ENCODE results near the gene CRYGN.

Gene CRYGN

DNA sequence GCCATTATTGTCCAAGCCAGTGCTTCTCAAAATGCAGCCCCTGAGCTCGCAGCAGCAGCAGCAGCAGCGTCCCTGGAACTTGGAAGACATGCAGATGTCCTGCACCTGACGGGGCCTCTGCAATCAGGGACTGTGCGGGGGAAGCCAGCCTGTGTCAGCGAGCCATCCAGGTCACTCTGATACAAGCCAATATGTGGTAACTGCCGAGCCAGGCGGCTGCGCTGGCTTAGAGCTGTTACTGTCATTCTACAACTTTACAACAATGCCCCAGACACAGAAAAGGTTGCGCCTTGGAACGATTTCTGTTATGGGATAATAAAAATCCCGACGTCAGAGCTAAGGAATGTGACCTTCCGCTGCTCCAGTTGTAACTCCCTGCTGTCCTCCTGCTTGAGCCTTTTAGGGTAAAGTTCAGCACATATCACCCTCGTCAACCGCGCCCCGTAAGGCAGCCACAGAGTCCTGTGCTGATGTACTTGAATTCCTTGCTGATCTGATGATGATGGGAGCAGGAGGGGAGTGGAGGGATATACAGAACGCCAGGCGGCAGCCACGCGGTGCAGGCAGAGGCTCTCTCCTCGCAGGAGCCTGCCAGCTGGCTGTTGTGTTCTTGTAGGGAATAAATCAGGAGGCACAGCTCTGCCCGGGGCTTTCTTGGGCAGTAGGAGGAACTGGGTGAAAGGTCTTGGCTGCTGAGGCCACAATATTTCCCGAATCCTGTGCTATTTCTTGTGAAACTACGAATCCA lies 20.0 kb upstream of the CRYGN start:
- DNase-seq: peak; percentile 76

DNA sequence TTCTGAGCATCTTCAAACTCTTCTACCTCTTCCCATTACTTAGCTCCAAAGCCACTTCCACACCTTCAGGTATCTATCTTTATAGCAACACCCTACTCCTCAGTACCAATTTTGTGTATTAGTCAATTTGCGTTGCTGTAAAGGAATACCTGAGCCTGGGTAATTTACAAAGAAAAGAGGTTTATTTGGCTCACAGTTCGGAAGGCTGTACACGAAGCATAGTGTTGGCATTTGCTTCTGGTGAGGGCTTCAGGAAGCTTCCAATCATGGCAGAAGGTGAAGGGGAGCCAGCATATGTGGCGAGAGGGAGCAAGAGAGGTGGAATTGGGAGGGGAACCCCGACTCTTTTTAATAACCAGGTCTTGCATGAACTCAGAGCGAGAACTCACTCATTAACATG lies 17.6 kb upstream of the CRYGN start:
- DNase-seq: no peak

DNA sequence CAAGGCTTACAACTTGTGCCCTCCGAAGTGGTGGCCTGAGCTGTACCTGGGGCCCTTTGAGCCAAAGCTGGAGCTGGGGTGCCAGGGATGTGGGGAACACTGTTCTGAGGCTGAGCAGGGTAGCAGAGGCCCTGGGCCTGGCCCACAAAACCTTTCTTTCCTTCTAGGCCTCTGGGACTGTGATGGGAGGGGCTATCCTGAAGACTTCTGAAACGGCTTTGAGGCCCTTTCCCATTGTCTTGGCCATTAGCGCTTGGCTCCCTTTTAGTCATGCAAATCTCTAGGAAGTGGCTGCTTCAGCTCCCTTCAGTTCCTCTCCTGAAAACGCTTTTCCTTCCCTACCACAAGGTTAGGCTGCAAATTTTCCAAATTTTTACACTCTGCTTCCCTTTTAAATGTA lies 16.8 kb upstream of the CRYGN start:
- DNase-seq: no peak

DNA sequence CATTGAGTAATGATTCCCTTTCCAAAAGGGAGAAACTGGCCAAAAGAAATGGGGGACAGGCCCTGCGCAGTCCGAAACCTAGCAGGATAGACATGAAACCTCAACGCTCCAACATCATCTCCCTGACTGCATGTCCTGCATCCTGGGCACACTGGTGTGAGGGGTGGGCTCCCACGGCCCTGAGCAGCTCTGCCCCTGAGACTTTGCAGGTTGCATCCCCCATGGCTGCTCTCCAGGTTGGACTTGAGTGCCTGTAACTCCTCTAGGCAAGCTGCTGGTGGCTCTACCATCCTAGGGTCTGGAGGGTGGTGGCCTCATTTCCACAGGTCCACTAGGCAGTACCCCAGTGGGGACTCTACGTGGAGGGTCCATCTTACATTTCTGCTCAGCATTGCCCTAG lies 16.3 kb upstream of the CRYGN start:
- DNase-seq: no peak

DNA sequence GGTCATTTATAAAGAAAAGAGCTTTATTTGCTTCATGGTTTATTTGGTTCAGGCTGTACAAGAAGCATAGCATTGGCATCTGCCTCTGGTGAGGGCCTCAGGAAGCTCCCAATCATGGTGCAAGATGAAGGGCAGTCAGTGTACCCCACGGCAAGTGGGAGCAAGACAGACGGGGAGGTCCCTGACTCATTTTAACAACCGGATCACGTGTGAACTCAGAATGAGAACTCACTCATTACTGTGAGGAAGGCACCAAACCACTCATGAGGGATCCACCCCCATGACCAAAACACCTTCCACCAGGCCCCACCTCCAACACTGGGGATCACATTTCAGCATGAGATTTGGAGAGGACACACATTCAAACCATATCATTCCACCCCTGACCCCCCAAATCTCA lies 15.7 kb upstream of the CRYGN start:
- DNase-seq: no peak

DNA sequence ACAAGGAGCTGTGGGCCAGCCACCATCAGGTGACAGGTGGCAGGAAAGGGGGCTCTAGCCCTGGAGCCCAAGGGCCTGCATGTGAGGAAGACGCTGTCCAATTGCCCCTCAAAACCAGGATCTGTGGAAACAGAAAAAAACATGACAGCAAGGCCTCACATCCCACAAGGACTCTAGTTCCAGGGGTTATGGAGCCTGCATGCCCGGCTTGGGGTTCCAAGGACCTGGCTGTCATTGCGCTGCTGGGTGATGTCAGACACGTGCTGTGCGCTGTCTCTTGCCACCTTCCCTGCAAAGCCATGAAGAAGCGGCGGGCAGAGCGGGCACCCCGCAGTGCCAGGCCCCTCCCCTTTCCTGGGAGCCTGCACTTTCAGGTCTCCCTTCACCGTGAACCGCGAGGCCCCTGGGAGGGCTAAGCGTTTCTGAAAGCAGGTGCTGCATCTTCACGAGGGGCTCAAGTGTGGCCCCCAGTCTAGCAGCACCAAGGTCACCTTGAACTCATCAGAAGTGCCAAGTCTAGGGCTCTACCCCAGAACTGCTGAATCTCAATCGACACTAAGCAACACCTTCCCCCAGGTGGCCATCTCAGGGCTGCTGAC lies 15.1 kb upstream of the CRYGN start:
- no peak for DNase-seq

DNA sequence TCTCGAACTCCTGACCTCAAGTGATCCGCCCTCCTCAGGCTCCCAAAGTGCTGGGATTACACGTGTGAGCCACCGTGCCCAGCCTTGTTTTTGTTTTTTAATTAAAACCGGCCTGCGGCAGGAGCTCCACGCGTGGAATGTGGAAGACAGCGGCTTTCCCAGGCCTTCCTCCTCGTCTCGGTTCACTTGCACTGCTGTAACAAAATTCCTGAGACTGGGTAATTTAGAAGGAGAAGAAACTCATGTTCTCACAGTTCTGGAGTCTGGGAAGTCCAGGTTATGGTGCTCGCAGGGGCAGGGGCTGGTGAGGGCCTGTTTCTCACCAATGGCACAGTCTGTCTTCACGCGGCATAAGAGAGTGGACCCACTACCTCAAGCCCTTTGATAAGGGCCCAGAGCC lies 14.4 kb upstream of the CRYGN start:
- no peak for DNase-seq

DNA sequence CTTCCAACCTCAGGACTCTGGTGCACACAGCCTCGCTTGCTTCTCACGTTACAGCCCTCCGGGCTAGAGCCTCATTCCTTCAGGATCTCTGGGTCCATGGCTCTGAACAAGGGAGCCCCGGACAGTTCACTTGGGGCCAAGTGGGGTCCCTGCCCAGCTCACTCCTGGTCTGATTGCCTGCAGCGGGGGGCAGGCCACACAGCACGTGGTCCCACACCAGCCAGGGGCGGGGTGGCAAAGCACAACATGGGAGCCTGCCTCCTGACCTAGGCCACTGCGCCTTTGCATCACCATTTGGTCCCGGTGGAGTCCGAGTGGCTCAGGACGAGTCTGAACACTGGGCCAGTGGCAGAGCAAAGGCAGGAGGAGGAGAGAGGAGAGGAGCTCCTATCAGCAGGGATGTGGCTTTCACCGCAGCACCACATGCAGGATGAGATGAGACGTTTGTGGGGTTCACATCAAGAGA lies 13.4 kb upstream of the CRYGN start:
- DNase-seq: no peak

DNA sequence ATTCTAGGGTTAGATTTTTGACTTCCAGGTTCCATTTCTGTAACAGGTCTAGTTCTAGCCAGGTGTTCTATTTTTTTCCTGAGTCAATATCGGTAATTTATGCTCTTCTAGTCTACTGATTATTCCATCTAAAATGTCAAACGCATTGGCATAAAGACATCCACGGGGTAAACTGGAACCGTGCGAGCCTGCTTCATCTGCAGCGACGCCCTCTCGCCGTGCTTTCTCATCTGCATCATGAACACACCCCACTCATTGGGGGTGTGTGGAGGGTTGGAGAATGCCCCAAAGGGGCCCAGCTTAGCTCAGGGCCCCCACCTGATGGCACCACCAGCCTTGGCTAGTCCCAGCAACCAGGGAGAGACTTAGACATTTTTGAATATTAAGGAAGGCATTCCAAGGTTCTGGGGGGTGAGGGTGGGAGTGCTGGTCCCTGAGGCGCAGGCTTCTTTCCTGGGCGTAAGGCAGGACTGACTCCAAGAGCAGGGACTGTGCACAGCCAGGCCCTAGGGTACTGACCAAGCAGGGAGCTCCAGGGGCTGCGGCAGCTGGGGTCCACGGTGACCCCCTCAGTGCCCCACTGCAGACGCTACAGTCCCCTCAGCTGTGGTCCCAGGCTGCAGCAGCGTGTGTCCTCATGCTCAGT lies 12.9 kb upstream of the CRYGN start:
- no peak for DNase-seq

DNA sequence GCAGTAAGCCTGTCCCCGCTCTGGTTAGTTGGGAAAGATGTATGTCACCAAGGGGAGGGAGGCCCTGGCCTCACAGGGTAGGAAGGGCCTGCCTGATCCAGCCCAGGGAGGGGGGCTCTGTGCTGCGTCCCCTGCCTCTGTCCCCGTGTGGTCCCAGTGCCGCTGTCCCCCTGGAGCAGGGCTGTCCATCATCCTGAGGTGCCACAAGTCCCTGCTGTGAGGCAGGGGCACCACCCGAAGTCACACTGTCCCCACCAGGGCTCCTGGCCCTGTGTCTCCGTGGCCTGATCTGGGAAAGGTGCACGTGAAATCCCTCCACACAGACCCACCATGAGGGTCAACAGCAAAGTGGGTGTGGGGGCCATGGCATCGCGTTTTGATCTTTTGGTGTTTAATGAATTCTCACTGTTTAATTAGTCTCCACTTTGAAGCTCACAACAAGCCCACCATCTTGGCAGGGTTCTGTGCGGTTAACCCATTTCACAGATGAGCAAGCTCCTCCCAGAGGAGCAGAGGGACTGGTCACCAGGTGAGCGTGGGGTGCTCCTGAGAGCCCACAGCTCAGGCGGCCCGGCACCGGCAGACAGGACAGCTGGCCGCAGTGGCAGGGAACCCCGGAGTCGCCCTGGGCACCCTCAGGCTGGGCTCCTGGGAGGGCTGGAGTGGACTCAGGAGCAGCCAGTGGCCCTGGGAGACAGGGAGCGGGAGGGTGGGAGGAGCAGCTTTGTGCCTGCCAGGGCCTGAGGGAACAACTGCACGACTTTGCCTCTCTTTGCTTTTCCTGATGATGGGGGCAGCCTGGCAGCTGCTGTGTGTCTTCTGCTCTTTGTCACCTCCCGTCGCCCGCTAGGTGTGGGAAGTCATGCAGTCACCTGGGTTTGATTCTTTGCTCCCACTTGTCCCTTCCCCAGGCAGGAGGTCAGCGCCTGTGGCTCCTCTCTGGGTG lies 12.0 kb upstream of the CRYGN start:
- DNase-seq: no peak

DNA sequence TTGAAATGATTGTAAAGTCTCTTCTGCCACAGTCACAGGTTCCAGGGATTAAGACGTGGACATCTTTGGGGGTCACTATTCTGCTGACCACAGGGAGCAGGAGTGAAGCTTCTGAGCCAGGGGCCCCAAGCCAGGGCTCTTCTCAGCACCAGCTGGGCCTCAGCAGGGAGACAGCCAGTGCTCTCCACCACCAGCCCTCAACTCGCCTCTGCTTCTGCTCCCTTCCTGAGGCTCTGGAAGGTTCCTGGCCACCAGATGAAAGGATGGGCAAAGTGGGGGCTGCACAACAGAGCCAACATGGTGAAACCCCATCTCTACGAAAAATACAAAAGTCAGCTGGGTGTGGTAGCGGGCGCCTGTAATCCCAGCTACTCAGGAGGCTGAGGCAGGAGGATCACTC lies 11.2 kb upstream of the CRYGN start:
- DNase-seq: no peak

DNA sequence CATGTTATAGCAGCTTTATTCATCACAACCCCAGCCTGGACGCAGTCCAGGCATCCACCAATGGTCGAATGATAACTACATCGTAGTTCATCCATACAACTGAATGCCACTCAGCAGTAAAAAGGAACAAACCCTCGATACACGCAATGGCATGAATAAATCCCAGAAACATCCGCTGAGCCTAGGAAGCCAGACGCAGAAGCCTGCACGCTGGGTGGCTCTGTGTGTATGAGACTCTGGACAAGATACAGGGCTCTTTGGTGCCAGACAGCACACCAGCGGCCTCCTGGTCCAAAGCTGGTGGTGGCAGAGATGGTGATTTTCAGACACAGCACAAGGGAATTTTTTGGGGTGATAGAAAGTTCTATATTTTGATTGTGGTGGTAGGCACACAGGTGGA lies 10.0 kb upstream of the CRYGN start:
- DNase-seq: no peak

DNA sequence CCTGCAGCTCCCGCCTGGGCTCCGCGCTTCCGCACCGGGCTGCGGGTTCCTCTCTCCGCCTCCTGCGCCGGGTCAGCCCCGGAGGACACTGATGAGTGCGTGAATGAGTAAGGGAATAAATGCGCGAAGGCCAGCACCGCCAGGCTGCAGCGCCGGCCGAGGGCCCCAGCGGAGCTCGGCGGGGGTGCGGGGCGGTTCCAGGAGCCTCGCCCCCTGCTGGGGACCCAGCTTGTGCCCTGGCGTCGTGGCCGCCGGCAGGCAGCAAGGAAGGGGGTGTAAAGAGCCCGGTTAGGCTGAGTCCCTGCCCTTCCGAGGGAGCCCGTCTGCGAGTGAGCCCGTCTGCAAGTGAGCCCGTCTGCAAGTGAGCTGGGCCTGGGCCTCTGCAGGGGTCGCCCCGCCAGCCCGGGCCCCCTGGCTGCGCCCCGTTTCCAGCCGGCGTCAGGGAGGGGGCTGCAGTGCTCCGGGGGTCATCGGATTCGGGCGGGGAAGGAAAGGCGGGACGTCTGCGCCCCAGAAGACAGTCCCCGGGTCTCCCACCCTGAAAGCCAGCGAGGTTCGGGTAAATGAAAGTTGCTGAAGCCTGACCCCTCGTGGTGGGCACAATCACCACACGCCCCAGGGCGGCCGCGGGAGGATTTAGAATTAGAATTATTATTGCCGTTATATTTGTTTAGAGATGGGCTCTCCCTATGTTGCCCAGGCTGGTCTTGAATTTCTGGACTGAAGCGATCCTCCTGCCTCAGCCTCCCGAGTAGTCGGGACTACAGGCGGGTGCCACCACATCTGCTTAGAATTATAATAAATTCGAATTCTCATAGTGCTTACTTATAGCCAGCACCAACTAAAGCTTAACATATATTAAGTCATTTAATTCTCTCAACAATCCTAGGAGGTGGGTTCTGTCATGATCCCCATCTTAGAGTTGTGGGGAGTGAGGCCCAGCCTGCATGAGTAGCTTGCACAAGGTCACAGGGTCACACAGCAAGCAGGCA lies 8.6 kb upstream of the CRYGN start:
- peak; percentile 73 for DNase-seq

DNA sequence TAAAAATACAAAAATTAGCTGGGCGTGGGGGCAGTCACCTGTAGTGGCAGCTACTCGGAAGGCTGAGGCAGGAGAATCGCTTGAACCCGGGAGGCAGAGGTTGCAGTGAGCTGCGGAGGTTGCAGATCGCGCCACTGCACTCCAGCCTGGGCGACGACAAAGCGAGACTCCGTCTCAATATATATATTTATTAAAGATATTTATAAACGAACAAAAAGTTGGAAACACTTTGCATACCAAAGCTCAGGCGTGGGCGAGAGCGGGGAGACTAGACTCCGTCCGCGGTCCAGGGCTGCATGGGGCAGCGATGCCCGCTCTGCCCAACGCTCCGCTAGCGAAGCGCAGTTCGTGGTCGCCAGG lies 7.9 kb upstream of the CRYGN start:
- no peak for DNase-seq

DNA sequence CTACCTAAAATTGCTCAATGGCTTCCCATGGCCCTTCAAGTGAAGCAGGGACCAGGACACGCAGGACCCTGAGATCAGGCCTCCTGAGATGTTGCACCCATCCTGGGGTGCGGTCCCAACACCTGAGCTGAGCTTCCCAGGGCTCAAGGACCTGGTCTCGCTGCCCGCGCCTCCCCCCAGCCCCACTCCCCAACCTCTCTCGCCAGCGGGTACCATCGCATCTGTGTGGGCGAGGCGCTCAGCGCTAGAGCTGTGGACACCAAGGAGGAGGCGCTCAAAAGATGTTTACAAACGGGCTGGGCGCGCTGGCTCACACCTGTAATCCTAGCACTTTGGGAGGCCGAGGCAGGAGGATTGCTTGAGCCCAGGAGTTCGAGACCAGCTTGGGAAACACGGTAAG lies 7.4 kb upstream of the CRYGN start:
- no peak for DNase-seq

DNA sequence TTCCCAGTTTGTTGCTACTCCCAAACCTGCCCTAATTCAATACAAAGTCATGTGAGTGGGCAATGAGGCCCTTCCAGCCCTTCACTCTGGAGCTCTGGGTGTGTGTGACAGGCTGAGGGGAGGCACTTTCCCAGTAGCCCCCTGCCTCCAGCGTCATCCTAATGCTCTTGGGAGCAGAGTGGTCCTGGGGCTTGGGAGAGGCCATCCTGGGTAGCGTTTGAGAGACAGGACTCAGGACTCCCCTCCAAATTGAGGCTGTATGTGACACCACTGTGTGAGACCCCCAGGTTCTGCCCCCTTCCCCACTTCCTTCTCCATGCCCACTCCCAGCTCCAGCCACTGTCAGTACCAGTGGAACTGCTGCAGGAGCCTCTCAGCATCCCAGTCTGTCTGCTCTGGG lies 6.5 kb upstream of the CRYGN start:
- no peak for DNase-seq

DNA sequence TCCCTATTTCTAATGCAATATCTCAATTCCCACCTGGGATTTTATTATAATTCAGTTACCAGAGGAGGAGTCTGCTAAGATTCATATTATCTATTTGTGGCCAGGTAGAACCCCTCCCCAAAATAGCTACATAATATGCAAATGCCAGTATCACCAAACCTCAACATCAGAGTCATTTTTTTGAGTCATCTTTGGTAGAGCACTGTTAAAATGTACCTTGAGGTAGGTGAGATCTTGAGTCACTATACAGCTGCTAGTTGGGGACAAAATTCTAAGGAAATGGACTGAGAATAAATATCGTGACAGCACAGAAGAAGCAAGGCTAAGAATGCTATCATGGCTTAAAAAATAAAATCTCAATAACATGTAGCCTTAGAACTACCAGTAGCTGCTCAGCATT lies 4.7 kb upstream of the CRYGN start:
- no peak for DNase-seq

DNA sequence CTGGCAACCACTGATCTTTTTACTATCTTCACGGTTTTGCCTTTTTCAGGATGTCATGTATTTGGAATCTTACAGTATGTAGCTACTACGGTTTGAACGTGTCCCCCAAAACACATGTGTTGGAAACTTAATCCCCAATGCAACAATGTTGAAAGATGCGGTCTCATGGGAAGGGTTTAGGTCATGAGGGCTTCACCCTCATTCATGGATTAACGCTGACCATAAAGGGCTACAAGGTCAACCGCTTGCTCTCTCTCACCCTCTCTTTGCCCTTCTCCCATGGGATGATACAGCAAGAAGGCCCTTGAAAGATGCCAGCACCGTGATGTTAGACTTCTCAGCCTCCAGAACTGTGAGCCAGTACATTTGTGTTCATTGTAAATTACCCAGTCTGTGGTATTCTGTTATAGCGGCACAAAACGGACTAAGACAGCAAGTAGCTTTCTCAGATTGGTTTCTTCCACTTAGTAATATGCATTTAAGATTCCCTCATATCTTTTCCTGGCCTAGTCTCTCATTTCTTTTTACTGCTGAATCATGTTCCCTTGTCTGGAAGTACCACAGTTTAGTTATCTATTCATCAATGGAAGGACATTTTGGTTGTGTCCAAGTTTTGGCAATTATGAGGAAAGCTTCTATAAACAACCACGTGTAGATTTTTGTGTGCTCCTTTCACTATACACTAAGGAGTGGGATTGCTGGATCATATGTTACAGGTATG lies 3.0 kb upstream of the CRYGN start:
- no peak for DNase-seq

DNA sequence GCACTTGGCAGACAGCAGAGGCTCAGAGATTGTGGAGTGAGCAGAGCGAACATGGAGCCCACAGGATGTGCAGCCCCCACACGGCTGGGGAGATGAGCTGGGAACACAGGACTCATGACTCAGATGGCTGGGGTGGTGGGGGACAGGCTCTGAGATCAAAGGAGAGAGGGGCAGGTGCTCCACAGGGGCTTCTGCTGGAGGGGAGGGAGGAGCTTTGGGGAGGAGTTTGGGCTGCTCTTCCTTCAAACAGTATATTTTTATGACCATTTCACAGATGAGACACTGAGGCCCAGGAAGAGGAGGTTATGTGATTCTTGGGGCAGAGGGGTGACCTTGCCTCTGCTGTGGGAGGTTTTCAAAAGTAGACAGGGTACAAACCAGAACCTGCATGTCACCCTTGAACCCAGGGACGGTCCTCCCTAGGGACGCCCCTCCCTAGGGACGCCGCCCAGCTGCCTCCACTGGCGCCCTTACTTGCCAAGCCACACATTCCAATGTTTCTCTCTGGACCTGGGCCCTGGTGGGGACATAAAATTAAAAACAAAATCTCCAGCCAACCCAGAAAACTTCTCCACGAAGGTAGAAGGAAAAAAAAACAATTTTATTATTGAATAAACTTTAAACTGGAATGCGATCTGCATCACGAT lies 981 bp upstream of the CRYGN start:
- DNase-seq: no peak

DNA sequence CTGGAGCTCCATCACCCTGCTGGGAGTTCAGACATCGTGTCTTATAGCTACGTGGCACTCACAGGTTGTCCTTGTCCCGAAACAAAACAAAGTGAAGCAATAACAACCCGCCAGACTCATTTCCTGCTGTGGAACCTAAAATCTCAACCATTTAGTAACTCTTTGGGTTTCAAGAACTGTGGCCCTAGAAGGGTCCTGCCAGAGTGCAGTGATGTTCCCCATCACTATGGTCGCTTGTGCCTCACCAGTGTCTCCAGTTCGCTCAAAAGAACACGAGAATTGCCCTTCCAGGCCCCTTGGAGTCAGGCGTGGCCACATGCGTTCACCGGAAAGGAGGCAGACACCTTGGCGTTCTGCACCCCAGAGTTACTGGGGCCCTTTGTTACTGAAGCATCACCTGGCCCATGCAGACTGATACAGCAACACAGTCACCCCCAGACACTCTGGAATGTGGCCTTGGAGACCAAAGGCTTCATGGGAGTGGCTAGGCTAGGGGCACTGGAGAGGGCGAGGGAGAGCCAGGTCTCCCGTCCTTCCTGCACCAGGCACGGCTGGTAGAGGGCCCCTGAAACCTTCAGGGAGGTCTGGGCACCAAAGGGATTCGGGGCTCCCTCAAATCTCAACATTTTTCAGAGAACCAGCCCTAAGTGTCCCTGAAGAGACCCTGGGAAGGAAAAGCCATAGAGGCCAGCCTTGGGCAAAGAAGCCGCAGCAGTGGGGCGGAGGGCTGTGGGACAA lies 908 bp downstream of the CRYGN start:
- no peak for DNase-seq

All from NCI-H82 (cell line).